ENCODE measurements around the gene KDM4C.

GRCh38 chr9:6765396-6765795 is 7.6 kb downstream of the KDM4C start:
- TF ChIP-seq CTCF (IDR thresholded peaks at IDR 0.05 in 2 of 3, conservative IDR thresholded peaks at IDR 0.05 in 1 of 3; ENCODE audit: borderline replicate concordance in 1 of 3, insufficient read depth in 1 of 3, low read depth in 2 of 3, low read length in 2 of 3) (no peak), EZH2phosphoT487 (IDR thresholded peaks at IDR 0.05; ENCODE audit: borderline replicate concordance) (no peak), REST (IDR thresholded peaks at IDR 0.05; ENCODE audit: low read depth) (no peak), EZH2 (IDR thresholded peaks at IDR 0.05) (no peak)
